HG03460 (cell line): ENCODE measurements around the gene CDH12.
"Not testable (repeated sequence)": the region's sequence is repeated elsewhere in the genome, so short reads cannot be mapped to it uniquely, and the experiment has no call there.

ENCODE experiments used
- ATAC-seq: cut with Tn5 transposase; IDR thresholded peaks from one replicate; pipeline ENCODE4 v1.9.1; 2021; ENCODE audit not compliant: unreplicated experiment

The CDH12 gene

GRCh38 chr5:22315052-22315451 is 538.1 kb downstream of the CDH12 start:
- not testable (repeated sequence) for ATAC-seq

GRCh38 chr5:22314548-22314947 is 538.6 kb downstream of the CDH12 start:
- no peak for ATAC-seq

- no peak for ATAC-seq
Observed at GRCh38 chr5:22306011-22306410, 547.1 kb downstream of the CDH12 start.

GRCh38 chr5:22295832-22296231 is 557.3 kb downstream of the CDH12 start:
- ATAC-seq, result no peak

- ATAC-seq, result no peak
Observed at GRCh38 chr5:22293147-22293546, 560.0 kb downstream of the CDH12 start.

GRCh38 chr5:22278164-22278563 is 575.0 kb downstream of the CDH12 start:
- no peak for ATAC-seq

GRCh38 chr5:22277006-22277405 is 576.1 kb downstream of the CDH12 start:
- ATAC-seq, result no peak

GRCh38 chr5:22265855-22266254 is 587.3 kb downstream of the CDH12 start:
- not testable (repeated sequence) for ATAC-seq

GRCh38 chr5:22258139-22258538 is 595.0 kb downstream of the CDH12 start:
- ATAC-seq, result no peak

- no peak for ATAC-seq
Observed at GRCh38 chr5:22250528-22250927, 602.6 kb downstream of the CDH12 start.

- ATAC-seq, result no peak
Observed at GRCh38 chr5:22249209-22249729, 603.9 kb downstream of the CDH12 start.

- ATAC-seq, result no peak
Observed at GRCh38 chr5:22245770-22246169, 607.4 kb downstream of the CDH12 start.

GRCh38 chr5:22242532-22242931 is 610.6 kb downstream of the CDH12 start:
- no peak for ATAC-seq

- no peak for ATAC-seq
Observed at GRCh38 chr5:22238047-22238446, 615.1 kb downstream of the CDH12 start.

- no peak for ATAC-seq
Observed at GRCh38 chr5:22226423-22226822, 626.7 kb downstream of the CDH12 start.

GRCh38 chr5:22223079-22223478 is 630.1 kb downstream of the CDH12 start:
- ATAC-seq, result no peak

- not testable (repeated sequence) for ATAC-seq
Observed at GRCh38 chr5:22213703-22214495, 639.2 kb downstream of the CDH12 start.

- ATAC-seq, result not testable (repeated sequence)
Observed at GRCh38 chr5:22212254-22212991, 640.7 kb downstream of the CDH12 start.

GRCh38 chr5:22208463-22208862 is 644.7 kb downstream of the CDH12 start:
- ATAC-seq, result not testable (repeated sequence)

- not testable (repeated sequence) for ATAC-seq
Observed at GRCh38 chr5:22188651-22189050, 664.5 kb downstream of the CDH12 start.

GRCh38 chr5:22187632-22188228 is 665.4 kb downstream of the CDH12 start:
- ATAC-seq, result not testable (repeated sequence)

GRCh38 chr5:22169226-22169625 is 683.9 kb downstream of the CDH12 start:
- ATAC-seq, result not testable (repeated sequence)
